ENCODE results near the gene CYP4V2. TPM values are rescaled to one million over a fixed set of nuclear protein-coding genes. Genes with fewer than 3 reads are reported as not detected.

Gene CYP4V2
- 6.1 TPM for polyA plus RNA-seq (ENCODE audit: insufficient read length)

DNA sequence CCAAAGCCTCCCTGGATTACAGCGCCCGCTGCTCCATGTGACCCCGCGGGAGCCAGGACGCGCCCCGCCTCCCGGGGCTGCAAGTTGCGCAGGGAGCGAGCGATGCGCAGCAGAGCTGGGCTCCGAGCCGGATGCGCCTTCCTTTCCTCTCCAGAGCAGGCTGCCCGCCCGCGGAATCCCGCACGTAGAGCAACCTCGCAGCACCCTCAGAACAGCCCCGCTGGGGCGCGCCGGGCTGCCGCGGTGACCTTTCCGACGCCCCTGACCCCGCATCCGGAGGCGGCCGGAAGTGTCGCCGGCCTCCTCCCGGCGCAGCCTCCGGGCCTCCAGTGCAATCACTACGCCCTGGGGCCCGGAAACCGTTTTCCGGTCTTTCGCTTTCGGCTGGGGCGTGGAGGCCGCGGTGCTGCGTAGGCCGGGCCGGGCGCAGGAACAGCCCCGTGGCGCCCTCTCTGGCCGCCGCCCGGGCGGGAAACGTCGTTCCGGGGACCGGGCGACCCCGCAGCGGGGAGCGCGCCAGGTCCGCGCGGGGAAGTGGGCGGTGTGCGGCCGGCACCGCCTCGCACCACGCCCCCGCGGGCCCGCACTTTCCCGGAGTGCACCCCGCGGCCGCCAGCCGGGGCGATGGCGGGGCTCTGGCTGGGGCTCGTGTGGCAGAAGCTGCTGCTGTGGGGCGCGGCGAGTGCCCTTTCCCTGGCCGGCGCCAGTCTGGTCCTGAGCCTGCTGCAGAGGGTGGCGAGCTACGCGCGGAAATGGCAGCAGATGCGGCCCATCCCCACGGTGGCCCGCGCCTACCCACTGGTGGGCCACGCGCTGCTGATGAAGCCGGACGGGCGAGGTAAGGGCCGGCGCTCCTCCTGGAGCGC is at the start of gene CYP4V2:
TSS of gene CYP4V2 (plus strand) at position 368 of the 866 bp plus-strand sequence. CDS start at position 625, 257 bp downstream.
- peak; percentile 79 for DNase-seq

DNA sequence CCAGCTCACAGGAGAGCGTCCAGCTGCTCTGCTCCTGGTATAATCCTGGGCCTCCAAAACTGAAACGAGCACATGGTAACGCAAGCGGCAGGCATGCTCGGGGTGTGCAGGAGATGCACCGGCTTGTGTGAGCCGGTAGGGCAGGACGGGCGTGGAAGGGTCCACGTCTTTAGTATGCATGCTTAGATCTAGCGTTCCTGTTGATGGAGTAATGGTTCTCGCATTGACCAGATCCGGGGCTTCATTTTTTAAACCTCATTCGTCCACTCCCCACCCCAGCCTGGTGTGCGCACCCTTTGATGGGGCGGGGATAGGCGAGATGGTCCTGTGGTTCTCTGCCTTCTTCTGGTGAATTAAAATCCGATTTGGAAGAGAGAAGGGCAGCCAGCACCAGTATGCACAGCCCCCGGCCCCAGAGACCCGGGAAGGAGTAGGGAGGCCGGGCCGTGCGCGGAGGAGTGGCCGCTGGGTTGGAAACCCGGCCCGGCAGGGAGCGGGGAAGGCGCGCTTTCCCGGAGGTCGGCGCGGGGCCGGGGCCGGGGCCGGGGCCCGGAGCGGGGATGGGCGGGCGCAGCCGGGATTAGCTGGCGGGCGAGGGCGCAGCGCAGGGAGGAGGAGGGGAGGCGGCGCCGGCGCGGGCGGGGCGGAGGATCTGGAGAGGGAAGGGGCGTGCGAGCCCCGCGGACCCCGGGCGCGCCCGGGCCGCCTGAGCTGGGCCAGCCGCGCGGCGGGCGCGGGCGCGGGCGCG is 47.0 kb upstream of the CYP4V2 start:
- peak; percentile 78 for DNase-seq

DNA sequence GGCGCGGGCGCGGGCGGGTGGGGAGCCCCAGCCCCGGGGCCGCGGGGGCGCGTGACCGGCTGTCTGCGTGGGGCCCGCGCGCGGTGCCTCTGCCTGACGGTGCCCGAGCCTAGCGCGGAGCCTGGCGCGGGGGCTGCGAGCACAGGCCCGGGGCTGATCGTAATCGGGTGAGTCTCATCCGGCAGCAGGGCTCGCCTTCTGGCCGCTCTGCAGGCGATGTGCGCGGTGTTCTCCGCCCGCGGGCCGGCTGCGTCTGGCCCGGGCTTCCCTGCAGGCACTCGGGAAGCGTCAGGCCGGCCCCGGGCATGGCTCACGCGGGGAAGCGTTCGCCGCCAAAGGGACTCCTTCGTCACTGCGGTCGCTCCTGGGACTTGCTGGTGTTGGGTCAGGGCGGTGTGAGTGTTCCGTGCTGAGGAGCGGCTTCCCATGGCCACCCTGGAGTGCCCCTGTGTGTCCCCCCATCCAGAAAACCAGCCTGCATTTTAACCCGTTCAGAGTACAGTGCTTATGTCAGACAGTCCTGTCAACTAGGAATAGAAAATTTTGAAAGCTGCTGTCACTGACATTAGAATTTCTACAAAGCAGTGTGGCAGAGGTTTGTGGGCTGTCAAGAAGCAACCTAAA is 46.3 kb upstream of the CYP4V2 start:
- DNase-seq = peak; percentile 63

DNA sequence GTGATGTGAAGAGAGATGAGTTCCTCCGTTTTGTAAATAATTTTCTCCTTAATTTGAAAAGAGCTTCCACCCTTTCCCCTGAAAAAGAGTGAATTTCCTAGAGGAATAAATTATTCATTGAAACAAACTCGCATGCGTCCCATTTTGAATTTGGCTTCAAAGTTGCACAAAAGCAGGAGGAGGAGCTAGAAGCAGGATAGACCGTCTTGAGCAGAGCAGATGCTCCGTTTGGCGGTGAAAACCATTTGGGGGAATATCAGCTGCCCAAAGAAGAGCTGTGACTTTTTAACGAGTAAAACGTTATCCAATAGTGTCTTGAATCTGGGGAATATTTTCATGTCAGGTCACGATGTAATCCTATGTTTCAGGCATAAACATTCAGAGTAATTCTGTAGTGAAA is 44.9 kb upstream of the CYP4V2 start:
- DNase-seq = no peak

DNA sequence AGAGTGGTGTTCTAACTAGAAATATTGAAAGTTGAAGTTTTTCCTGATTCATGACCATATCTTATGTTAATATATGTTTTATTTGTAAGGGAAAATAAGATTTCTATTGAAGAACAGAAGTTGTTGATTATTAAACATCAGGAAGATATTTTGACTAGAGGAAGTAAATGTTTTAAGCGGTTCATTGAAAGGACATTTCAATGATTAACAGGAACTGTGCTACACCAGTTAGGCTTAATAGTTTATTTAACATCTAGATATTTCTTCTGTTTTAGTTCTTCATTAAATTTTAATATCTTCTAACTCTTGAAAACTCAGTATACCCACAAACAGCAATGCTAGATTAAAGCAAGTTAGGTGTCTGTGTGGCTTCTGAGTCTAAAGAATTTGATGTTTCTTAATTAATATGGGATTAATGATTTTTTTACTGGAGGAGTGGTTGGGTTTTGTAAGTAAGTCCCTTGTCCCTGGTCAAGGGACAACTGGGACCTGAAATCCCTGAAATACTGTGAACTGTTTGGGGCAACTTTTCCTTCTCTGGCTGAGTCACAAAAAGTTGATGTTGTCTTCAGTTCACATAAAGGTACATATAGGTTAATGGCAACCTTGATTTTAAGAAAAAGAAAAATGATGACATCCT is 42.9 kb upstream of the CYP4V2 start:
- DNase-seq = no peak

DNA sequence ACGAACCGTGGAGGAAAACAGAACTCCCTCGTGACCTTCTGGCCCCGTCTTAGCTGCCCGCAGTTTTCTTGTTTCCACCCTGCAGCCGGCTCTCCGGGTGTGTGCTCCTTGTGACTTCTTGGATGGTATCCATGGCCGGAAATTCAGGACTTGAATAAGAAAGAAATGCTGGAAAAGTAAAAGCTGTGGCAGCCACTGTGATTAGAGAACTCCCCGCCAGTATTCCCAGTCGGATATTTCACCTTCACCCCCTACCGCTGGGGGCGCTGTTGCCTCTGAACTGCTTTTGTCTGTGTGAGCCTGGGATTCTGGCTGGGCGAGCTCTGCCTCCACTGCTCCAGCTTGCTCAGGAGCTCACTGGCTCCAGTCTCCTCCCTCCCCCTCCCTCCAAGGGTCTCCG is 41.5 kb upstream of the CYP4V2 start:
- DNase-seq = peak; percentile 50

DNA sequence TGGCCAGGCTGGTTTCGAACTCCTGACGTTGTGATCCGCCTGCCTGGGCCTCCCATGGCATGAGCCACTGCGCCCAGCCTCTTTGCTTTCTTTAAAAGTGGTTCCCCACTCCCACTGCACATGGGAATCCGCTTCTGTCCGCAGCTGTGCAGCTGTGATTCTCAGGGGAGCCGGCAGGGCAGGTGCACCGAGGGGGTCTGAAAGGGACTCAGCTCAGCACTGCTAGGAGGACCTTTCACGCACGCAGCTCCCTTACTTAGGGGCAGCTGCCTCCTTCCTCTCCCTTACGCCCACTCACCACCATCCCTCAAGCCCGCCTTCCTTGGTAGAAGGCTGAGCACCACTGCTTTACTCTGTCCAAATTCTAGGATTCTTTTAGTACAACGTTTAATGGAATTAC is 40.4 kb upstream of the CYP4V2 start:
- DNase-seq = no peak

DNA sequence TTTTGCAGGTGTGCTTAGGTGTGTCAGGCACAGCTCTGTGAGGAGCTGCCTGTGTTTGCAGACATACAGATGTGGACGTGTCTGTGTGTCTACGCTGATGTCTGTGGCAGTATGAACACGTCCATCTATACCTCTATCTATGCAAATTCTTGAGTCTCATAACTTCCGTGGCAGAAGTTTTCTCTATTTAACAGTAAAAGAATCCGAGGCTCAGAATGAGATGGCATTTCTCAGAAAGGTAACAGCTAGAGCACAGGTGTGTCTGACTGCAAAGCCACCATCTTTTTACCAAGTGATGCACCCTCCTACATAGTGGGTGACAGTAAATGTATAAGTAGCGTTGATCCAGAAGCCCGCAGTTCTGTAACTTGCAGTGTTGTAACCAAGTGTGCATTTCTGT is 39.9 kb upstream of the CYP4V2 start:
- no peak for DNase-seq

DNA sequence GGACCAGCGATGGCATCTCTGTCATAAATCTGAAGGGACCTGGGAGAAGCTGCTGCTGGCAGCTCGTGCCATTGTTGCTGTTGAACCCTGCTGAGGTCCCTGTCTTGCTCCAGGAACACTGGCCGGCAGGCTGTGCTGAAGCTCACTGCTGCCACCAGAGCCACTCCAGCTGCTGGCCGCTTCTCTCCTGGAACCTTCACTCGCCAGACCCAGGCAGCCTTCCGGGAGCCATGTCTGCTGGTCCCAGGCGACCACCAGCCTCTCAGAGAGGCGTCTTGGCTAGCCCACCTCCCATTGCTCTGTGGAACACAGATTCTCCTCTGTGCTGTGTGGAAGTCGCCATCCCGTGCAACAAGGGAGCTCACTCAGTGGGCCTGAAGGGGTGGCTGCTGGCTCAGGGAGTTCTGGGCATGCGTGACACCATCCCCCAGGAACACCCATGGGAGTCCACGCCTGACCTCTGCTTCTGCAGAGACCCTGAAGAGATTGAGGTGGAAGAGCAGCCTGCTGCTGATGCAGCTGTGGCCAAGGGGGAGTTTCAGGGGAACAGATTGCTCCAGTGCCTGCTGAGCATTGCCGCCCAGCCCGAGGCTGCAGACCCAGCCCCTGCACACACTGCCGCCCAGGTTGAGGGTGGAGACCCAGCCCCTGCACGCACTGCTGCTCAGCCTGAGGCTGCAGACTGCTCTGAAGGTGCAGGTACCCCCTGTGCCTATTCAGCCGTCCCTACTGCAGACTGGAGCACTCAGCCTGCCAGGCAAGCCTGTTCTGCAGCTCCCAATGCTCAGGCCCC is 33.1 kb upstream of the CYP4V2 start:
- no peak for DNase-seq

DNA sequence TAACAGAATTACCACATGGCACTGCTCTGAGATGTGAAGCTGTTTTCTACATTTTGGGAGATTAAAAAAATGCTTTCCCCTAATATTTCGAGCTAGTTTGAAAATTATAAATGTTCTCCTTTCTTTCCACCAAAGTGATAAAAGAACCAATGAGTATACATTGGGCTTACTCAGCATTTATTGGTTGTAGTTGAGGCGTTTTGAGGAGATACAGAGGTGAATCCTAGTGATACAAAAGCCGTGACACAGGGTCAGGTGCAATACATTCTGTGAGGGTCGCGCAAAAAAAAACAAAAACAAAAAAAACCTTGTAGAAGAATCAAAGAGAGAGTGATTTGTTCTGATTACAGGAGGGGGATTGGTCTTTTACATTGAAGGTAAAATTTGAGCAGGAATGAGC is 32.4 kb upstream of the CYP4V2 start:
- no peak for DNase-seq

DNA sequence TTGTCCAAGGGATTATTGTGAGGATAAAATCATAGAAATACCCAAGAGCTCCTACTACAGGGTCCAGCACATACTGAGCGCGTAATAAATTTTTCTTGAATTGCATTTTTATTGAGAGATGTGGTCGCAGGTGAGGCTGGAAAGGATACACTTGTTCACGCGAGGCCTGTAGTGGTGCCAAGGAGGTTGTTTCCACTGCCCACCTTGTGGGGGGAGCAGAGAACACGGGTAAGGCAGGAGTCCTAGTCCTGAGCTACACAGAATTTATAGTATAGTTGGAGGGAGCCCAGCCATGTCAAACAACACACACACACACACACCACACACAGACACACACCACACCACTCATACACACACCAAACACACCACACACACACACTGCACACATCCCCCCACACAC is 31.8 kb upstream of the CYP4V2 start:
- no peak for DNase-seq

DNA sequence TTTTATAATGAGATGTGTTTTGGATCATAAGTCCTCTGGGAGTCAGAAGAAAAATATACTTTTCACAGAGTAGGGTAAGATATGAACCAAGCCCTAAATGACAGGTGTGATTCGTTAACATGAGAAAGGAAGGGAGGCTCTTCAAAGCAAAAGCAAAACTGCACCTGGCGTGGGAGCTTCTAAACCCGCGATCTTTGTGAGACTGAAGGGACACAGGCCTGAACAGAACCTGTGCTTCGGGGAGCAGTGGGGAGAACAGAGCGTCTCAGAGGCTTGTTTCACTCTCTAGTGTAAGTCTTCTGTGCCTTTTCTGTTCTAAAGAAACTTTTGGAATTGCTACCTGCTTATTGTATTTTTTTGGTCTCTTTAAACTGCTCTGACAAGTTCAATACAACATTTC is 30.2 kb upstream of the CYP4V2 start:
- no peak for DNase-seq

DNA sequence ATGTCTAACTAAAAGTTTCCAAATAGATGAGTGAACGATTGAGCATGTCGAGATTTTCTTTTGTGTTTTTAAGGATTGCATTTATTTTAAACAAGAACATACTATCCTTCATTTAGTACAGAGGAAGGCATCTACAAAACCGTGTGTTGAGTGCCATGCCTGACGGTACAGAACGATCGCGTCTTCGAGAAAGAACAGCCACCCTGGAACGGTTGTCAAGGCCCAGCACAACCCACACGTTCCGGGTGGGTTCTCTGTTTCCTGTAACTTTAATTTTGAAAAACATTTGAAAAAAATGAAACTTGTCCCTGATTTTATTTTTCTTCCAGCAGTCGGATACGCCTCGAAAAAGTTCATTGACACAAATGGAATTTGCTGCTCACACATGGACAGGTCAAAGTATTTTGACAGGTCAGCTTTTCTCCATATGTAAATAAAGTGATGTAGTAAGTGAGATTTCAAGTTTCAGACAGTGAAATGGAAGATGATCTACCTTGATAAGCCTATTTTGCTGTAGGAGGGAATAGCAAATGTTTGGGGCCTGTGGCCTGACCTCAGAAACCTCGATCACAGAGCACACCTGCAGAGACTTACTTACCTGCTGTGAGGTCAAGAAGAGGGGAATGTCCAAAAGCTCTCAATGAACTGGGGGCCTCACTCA is 24.4 kb upstream of the CYP4V2 start:
- DNase-seq = no peak

DNA sequence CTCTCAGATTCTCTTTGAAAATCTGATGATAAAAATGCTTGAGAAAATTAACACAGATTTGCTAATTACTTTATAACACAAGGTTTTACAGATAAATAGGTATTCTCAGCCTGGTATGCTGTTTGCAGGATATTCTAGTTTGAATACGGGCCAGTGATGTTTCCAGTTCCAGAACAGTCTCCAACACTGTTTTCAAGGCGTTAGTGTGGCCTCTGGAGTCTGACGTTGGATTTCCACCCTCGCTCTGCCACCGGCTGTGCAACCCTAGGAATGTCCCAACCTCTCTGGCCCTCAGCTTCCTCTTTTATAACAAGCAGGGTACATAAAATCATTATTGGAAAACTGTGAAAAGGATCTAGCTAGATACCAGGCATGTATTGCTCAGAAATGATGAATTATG is 23.8 kb upstream of the CYP4V2 start:
- DNase-seq = no peak

DNA sequence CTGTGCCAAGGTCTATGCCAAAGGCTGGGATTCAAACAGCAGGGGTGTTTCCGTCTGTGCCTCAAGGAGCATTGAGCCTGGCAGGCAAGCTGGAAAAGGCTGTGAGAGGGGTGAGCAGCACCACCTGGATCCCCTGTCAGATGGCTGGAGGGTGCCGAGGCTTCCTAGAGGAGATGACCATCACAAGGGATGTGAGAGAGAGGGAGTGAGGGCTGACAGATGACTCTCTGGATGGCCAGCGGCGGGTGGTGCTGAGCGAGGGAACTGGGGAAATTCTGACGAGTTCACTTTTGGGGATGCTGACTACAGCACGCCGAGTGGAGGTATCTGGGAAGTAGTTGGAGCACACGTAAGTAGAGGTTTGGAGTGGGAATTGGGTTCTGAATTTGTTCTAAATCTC is 22.6 kb upstream of the CYP4V2 start:
- DNase-seq = no peak

DNA sequence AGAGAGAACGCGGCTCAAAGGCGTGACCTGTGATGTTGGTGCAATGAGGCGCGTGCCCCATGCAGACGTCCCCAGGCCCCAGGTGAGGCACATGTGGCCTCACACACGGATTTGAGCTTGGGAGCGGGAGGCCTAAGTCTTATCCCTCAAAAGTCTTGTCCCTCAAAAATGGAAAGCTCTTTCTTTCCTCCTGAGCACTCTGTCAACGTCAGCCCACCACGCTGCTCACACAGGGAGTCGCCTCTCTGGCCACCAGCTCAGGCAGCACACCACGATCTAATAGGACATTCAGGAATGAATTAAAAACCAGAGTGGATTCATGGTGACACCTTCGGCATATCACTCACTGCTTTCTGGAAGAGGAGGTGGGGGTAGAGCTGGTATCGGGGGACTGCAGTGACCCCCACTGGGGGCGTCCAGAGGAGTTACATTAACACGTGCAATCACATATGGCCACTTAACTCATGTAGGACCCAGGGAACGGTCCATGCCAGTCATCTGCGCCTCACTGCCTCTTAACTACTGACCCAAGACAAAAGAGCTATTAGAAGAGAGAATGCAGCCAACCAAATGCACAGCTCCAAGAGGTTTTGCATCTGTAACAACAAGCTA is 21.9 kb upstream of the CYP4V2 start:
- DNase-seq = no peak

DNA sequence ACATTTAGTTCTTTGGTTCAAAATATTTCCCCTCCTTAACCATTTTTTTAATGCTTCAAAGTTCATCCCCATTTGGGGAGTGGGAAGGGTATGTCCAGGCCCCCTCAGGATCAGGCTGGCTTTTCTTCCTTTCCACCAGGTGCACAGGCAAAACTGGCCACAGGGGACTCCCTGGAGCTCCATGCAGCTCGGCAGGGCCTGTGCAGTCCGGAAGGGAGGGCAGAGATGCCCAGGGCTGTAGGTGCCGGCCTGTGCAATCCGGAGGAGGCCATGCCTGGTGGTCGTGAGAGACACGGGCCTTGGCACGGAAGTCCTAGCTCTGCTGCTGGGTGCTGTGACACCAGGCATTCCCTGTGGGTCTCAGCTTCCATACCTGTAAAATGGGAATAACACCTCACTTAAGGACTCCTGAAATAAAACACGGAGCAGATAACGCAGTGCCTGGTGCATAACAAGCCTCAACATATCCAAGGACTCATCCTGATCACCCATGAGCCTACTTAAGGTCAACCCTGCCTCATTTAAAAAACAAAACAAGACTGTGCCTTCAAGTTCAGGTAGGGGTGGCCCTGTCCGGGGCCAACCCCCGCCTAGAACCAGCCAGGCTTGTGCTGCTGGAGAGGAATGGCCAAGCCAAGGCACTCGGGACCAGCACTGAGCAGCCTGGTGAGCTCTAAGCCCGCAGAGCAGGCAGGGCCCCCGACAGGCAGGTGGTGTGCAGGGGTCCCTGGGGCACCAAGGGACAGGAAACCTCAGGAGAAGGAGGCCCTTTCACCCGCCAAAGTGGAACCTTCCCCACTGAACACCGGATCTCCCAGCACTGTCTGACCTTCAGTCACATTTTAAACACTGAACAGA is 21.2 kb upstream of the CYP4V2 start:
- DNase-seq = no peak

DNA sequence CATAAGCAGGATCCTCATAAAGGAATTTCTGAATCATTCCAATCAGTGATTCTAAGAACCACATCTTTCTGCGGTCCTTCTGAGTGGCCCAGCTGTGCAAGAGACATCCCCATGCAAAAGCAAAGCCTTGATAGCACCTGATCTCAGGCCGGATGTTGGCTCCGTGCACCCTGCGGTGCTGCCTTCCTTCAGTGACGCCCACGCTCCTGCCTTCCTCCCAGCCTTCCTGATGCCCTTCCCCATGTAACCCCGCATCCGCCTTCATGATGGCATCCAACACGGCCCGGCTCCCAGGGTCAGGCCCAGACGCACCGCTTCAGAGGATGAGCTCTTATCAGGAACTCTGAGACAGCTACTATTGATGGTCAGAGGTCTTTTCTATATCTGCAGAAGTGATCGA is 20.4 kb upstream of the CYP4V2 start:
- no peak for DNase-seq

DNA sequence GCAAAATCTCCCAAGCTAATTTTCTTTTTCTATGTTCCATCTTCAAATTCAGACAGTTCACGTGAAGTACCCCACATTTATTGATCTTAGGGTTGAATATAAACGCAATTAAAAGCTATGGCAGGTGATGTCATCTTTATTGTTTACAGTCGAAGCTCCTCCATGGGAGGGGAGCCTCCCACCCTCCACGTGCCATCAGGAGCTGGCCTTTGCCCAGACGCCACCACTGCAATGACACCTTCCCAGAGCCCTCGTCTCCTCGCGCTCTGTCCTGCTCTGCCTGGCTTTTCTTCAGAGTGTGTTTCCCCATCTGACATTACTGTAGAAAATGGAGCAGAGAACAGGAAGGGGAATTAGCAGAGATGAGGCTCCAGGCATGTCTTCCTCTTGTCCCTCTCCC is 18.8 kb upstream of the CYP4V2 start:
- DNase-seq = no peak

DNA sequence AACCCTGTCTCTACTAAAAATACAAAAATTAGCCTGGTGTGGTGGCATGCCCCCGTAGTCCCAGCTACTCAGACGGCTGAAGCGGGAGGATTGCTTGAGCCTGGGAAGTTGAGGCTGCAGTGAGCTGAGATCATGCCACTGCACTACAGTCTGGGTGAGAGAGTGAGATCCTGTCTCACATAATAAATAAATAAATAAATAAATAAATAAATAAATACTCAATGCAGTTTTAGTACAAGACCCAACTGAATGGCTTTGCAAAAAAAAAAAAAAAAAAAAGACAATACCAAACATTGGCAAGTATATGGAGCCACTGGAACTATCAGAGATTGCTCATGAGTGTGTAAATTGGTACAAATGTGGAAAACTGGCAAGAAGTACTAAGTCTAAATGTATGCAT is 3.3 kb upstream of the CYP4V2 start:
- DNase-seq = no peak
